CD4-positive, alpha-beta T cell (primary cell): ENCODE measurements around the gene CWC27. TPM values are rescaled to one million over a fixed set of nuclear protein-coding genes. Genes with fewer than 3 reads are reported as not detected.

Experiments
- ATAC-seq: fragments of 200-7000 bp; cut with Tn5 transposase; one replicate; pipeline ENCODE4 v1.10.0; 2022; ENCODE audit warnings: mild to moderate bottlenecking; ENCODE audit not compliant: poor library complexity
- CTCF ChIA-PET: fragments of 350-600 bp; sonication (Branson Sonifier 250); formaldehyde crosslinking; loops from one replicate; lab custom pipeline; 2021; ENCODE audit warnings: antibody characterized with exemption, inconsistent platforms; lab: Charles Lee
- POLR2A ChIA-PET: fragments of 350-600 bp; sonication (Branson Sonifier 250); formaldehyde crosslinking; loops from one replicate; lab custom pipeline; 2021; ENCODE audit warnings: antibody characterized with exemption, inconsistent platforms; lab: Charles Lee
- DNase-seq, 14 experiments: peaks; one replicate each; pipeline ENCODE4 v3.0.0-alpha.2; 2013 to 2020; ENCODE audit warnings: mixed read lengths in 2 of 14
- H3K27ac ChIP-seq, 2 donors: one replicate each; pipeline versions ENCODE4 v1.5.1 to v1.7.0; 2013; ENCODE audit warnings: low read length in 2 of 2, low read depth in 1 of 2, mild to moderate bottlenecking in 1 of 2
- H3K27me3 ChIP-seq, 2 experiments: 1 replicate in 1 of 2; 2 replicates in 1 of 2; pipeline versions ENCODE4 v1.6.1 to v1.7.0; 2013; ENCODE audit warnings: low read length in 2 of 2, control low read depth in 1 of 2, mild to moderate bottlenecking in 1 of 2, moderate library complexity in 1 of 2; ENCODE audit not compliant: insufficient read depth in 2 of 2, control insufficient read depth in 1 of 2
- H3K36me3 ChIP-seq: one replicate; pipeline ENCODE4 v1.6.1; 2013; ENCODE audit warnings: low read length, control low read depth; ENCODE audit not compliant: insufficient read depth
- H3K4me1 ChIP-seq: one replicate; pipeline ENCODE4 v1.6.1; 2013; ENCODE audit warnings: low read length, control low read depth; ENCODE audit not compliant: insufficient read depth
- H3K4me3 ChIP-seq: one replicate; pipeline ENCODE4 v1.5.1; 2013; ENCODE audit warnings: mild to moderate bottlenecking, low read length, moderate library complexity
- H3K9me3 ChIP-seq, 2 experiments: 1 replicate in 1 of 2; 2 replicates in 1 of 2; pipeline versions ENCODE4 v1.6.1 to v1.7.0; 2013; ENCODE audit warnings: low read length in 2 of 2, mild to moderate bottlenecking in 2 of 2, control low read depth in 1 of 2, moderate library complexity in 1 of 2; ENCODE audit not compliant: control insufficient read depth in 1 of 2, insufficient read depth in 1 of 2
- H3K27ac Mint-ChIP-seq: one replicate; pipeline ENCODE4 v1.8.0; 2020; ENCODE audit warnings: mixed read lengths
- H3K27me3 Mint-ChIP-seq: one replicate; pipeline ENCODE4 v1.8.0; 2021; ENCODE audit warnings: mixed read lengths
- H3K36me3 Mint-ChIP-seq: one replicate; pipeline ENCODE4 v1.8.0; 2021; ENCODE audit warnings: low read depth, mixed read lengths
- H3K4me1 Mint-ChIP-seq: one replicate; pipeline ENCODE4 v1.8.0; 2021; ENCODE audit warnings: low read depth, mixed read lengths
- H3K4me3 Mint-ChIP-seq: one replicate; pipeline ENCODE4 v1.8.0; 2020; ENCODE audit warnings: mild to moderate bottlenecking, mixed read lengths
- H3K9me3 Mint-ChIP-seq: one replicate; pipeline ENCODE4 v1.8.0; 2020; ENCODE audit warnings: mixed read lengths
- intact Hi-C, 2 experiments: fragments of 100-400 bp; cut with DNase I in 1 of 2; cut with micrococcal nuclease in 1 of 2; formaldehyde crosslinking; loops; one replicate each; pipeline versions ENCODE4 v1.15.1 to v1.9.0; 2023 to 2025; cut with DNase I, micrococcal nuclease
- total RNA-seq, 174 experiments: library from RNA in 2 of 174; stranded (reverse) in 2 of 174; gene quantifications; one replicate each; pipeline ENCODE4 v1.2.3 and lab custom pipeline; 2021 to 2026
- TF ChIP-seq, protein P1 (sequence below): fragments of 200-600 bp; IDR thresholded peaks from one replicate; pipeline ENCODE4 v1.8.0; 2022; ENCODE audit warnings: antibody characterized with exemption, mild to moderate bottlenecking

CWC27 gene
- total RNA-seq, 2 experiments from 2014 or later, result 14.2 to 14.5 TPM

DNA sequence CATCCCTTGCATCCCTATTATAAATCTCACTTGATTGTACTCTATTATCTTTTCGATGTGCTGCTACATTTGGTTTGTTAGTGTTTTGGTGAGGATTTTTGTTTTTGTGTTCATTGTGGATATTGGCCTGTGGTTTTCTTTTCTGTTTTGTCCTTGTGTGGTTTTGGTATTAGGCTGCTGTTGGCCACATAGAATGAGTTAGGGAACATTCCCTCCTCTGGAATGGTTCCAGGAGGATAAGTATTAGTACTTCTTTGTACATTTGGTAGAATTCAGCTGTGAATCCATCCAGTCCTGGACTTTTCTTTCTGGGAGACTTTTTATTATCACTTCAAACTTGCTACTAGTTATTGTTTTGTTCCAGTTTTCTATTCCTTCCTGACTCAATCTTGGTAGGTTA, 287.2 kb downstream of the CWC27 start:
- H3K27ac ChIP-seq, result no peak overlapping the region
- TF ChIP-seq, protein P1, sequence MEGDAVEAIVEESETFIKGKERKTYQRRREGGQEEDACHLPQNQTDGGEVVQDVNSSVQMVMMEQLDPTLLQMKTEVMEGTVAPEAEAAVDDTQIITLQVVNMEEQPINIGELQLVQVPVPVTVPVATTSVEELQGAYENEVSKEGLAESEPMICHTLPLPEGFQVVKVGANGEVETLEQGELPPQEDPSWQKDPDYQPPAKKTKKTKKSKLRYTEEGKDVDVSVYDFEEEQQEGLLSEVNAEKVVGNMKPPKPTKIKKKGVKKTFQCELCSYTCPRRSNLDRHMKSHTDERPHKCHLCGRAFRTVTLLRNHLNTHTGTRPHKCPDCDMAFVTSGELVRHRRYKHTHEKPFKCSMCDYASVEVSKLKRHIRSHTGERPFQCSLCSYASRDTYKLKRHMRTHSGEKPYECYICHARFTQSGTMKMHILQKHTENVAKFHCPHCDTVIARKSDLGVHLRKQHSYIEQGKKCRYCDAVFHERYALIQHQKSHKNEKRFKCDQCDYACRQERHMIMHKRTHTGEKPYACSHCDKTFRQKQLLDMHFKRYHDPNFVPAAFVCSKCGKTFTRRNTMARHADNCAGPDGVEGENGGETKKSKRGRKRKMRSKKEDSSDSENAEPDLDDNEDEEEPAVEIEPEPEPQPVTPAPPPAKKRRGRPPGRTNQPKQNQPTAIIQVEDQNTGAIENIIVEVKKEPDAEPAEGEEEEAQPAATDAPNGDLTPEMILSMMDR, result no peak
- intact Hi-C loops, result no loop called here

DNA sequence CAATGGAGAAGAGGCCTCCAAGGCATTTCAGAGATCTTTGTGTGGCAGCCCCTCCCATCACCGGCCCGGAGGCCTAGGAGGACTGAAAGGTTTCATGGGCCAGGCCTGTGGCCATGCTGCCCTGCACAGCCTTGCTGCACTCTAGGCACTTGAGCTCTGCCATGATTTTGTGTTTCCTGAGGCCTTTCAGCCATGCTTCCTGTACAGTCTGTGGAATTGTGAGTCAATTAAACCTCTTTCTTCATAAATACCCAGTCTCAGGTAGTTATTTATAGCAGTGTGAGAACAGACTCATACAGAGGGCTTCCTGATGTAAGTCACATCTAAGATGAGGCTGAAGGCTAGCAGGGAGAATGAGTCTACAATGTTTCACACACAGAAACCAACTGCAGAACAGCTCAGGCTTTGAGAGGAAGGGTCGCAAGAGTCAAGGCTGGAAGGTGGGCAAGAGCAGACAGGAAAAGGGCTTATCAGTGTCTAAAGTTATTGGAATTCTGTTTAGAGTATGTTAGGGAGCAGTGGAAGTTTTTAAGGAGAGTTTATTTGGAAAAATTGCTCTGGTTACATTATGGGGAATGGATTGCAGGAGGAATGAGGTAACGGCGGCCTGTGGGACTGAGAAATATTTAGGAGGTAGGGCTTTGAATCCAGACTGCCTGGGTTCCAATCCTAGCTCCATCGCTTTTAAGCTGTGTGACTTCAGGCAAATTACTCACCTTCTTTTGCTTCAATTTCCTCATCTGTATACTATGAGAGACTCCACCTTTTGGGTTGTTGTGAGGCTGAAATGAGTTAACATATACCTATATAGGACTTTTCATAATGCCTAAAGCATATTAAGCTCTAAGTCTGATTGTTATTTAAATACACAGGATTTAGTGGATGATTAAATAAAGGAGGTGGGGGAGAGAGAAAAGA, 291.2 kb downstream of the CWC27 start:
- H3K27ac ChIP-seq, result no peak overlapping the region
- H3K4me1 Mint-ChIP-seq, result no peaks in the 10 kb centered on the region
- intact Hi-C loops, result no loop called here
- no peaks in the 10 kb centered on the region for H3K36me3 ChIP-seq
- TF ChIP-seq, protein P1, result no peak
- H3K9me3 Mint-ChIP-seq, result no peaks in the 10 kb centered on the region
- ATAC-seq (no peak), DNase-seq (no peak)
- peaks cover 10% of the 10 kb centered on the region for H3K27me3 Mint-ChIP-seq
- ChIA-PET CTCF (no interaction called here), POLR2A (no interaction called here)
- no peaks in the 10 kb centered on the region for H3K36me3 Mint-ChIP-seq
- no peaks in the 10 kb centered on the region for H3K4me1 ChIP-seq
- no peak overlapping the region for H3K4me3 ChIP-seq
- no peaks in the 10 kb centered on the region for H3K27me3 ChIP-seq
- no peak overlapping the region for H3K27ac Mint-ChIP-seq
- no peaks in the 10 kb centered on the region for H3K9me3 ChIP-seq
- no peak overlapping the region for H3K4me3 Mint-ChIP-seq

More for the DNA sequence above, 287.2 kb downstream of the CWC27 start:
- Mint-ChIP-seq H3K27me3 (peaks cover 5% of the 10 kb centered on the region), H3K9me3 (no peaks in the 10 kb centered on the region), H3K27ac (no peak overlapping the region), H3K4me1 (no peaks in the 10 kb centered on the region), H3K36me3 (no peaks in the 10 kb centered on the region), H3K4me3 (no peak overlapping the region)
- Histone ChIP-seq H3K36me3 (no peaks in the 10 kb centered on the region), H3K27me3 (no peaks in the 10 kb centered on the region), H3K9me3 (no peaks in the 10 kb centered on the region), H3K4me3 (no peak overlapping the region), H3K4me1 (no peaks in the 10 kb centered on the region)
- DNase-seq, result no peak
- ATAC-seq, result no peak
- POLR2A ChIA-PET, result interaction anchor here (0.6 kb wide), 1 partner anchor 176 kb away, joined by 3 read pairs; no protein-coding TSS in a partner anchor
- CTCF ChIA-PET, result no interaction called here

DNA sequence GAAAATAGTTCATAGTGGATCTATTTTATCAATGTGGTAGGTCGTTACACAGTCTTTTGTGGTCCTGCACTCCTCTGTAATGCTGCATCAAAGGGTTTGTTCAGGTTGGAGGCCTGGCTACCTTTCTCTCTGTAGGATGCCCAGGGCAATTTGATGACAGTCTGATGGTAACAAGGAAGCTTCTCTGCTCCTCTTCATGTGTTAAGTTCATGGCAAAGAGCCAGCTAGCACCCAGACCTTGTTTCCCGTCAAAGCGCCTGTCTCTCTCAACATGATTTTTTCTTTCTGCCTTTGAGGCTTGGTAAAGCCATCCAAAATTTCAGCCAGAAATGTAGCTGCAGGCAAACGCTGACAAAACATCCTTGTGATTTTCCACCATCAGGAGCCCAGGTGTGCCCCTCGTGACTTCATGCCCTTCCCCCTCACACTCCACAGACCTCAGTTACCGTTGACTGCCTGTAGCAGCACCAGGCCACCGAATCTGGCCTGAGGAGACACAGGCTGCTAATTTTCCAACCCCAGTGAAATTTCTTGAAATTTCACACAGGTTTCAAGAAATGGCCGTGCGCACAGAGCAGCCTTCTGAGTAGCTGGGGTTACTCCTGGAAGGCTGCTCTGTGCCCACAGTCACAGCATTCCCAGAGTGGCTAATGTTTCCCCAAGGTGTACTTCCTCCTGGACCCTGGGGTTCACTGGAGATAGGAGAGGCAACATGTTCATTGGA, 292.7 kb downstream of the CWC27 start:
- no peak overlapping the region for H3K27ac ChIP-seq
- no peaks in the 10 kb centered on the region for H3K4me1 Mint-ChIP-seq
- ATAC-seq, result no peak
- H3K36me3 Mint-ChIP-seq, result no peaks in the 10 kb centered on the region
- intact Hi-C loops, result no loop called here
- H3K36me3 ChIP-seq, result no peaks in the 10 kb centered on the region
- H3K4me3 ChIP-seq, result no peak overlapping the region
- no peak overlapping the region for H3K27ac Mint-ChIP-seq
- peaks cover 23% of the 10 kb centered on the region for H3K27me3 Mint-ChIP-seq
- no peaks in the 10 kb centered on the region for H3K9me3 Mint-ChIP-seq
- DNase-seq, result no peak
- TF ChIP-seq, protein P1, result no peak
- no peak overlapping the region for H3K4me3 Mint-ChIP-seq
- ChIA-PET POLR2A (no interaction called here), CTCF (no interaction called here)
- H3K4me1 ChIP-seq, result no peaks in the 10 kb centered on the region
- peaks cover 0 to 7% of the 10 kb centered on the region in 2 experiments for H3K27me3 ChIP-seq
- no peaks in the 10 kb centered on the region for H3K9me3 ChIP-seq
